Measurements from ENCODE around the gene TM9SF3. TPM values are rescaled to one million over a fixed set of nuclear protein-coding genes. Genes with fewer than 3 reads are reported as not detected.

The TM9SF3 gene
- total RNA-seq, 3 donors from 2014 or later = 188 to 241 (median 212) TPM

DNA sequence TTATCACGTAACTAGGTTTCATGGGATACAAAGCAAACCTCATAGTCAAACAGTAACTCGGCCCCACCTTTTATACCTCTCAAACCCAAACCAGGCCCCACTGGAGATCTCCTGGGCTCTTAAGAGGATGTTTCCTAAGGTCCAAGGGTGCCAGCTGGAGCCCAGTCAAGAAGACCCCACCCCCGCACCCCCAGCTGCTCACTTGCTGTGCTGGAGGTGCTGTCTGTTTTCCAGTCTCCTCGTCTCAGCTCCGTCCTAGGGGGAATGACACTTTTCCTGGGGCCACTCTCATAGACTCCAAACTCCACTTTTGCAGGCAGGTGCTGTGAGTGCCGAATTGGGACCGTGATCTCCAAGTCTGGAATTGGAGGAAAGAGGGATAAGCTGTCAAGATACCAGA lies 22.7 kb upstream of the TM9SF3 start:
- ATAC-seq (no peak), DNase-seq (no peak)
- Histone ChIP-seq H3K36me3 (ENCODE audit: low read depth) (no peaks in the 10 kb centered on the region), H3K4me1 (ENCODE audit: low read depth) (peaks cover 44% of the 10 kb centered on the region), H3K9me3 (no peaks in the 10 kb centered on the region), H3K4me3 (no peak overlapping the region)
- TF ChIP-seq, protein P1, sequence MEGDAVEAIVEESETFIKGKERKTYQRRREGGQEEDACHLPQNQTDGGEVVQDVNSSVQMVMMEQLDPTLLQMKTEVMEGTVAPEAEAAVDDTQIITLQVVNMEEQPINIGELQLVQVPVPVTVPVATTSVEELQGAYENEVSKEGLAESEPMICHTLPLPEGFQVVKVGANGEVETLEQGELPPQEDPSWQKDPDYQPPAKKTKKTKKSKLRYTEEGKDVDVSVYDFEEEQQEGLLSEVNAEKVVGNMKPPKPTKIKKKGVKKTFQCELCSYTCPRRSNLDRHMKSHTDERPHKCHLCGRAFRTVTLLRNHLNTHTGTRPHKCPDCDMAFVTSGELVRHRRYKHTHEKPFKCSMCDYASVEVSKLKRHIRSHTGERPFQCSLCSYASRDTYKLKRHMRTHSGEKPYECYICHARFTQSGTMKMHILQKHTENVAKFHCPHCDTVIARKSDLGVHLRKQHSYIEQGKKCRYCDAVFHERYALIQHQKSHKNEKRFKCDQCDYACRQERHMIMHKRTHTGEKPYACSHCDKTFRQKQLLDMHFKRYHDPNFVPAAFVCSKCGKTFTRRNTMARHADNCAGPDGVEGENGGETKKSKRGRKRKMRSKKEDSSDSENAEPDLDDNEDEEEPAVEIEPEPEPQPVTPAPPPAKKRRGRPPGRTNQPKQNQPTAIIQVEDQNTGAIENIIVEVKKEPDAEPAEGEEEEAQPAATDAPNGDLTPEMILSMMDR (IDR thresholded peaks at IDR 0.05) = no peak
- intact Hi-C loops (cut with DNase I, micrococcal nuclease) = no loop called here

DNA sequence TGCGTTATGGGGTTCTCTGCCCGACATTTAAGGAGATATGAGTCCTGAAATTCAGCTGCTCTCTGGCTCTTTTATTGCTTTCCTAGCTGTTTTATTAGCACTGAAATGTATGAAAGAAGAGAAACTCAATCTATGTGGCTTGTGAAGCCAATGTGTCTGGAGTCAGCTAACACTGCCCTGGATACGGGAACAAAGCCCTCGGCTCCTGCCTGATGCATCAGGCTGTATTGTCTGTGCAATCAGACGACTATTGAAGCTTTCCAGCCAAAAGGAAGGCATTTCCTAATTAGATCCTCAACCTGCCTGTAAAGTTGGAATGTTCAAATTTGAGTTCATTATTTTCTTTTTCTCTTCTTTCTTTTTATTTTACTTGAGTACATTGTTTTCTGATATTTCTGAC lies 22.0 kb upstream of the TM9SF3 start:
- ATAC-seq = no peak
- TF ChIP-seq, protein P1 (IDR thresholded peaks at IDR 0.05) = no peak
- no peaks in the 10 kb centered on the region for H3K9me3 ChIP-seq
- DNase-seq = no peak
- H3K4me3 ChIP-seq = no peak overlapping the region
- peaks cover 44% of the 10 kb centered on the region for H3K4me1 ChIP-seq (ENCODE audit: low read depth)
- intact Hi-C loops (cut with DNase I, micrococcal nuclease) = no loop called here
- H3K36me3 ChIP-seq (ENCODE audit: low read depth) = no peaks in the 10 kb centered on the region

DNA sequence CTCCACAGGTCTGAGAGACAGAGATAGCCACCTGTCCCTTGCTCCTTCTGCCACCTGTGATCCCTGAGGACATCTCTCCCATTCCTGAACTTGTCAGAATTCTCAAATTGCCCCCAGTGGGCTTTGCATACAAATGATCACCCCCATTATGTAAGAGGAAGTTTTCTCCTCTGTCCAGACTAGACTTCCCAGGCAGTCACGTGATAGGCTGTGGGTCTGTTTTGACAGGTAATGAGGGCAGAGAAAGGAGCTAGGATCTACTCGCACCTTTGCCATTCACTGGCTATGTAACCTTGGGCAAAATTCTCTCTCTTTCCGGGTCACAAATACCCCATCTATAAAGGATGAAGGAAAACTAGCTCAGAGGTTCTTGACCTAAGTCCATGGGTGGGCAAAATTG lies 21.4 kb upstream of the TM9SF3 start:
- peaks cover 39% of the 10 kb centered on the region for H3K4me1 ChIP-seq (ENCODE audit: low read depth)
- DNase-seq (no peak), ATAC-seq (no peak)
- H3K4me3 ChIP-seq = no peak overlapping the region
- intact Hi-C loops (cut with DNase I, micrococcal nuclease) = no loop called here
- H3K36me3 ChIP-seq (ENCODE audit: low read depth) = no peaks in the 10 kb centered on the region
- H3K9me3 ChIP-seq = no peaks in the 10 kb centered on the region
- TF ChIP-seq, protein P1 (IDR thresholded peaks at IDR 0.05) = no peak

DNA sequence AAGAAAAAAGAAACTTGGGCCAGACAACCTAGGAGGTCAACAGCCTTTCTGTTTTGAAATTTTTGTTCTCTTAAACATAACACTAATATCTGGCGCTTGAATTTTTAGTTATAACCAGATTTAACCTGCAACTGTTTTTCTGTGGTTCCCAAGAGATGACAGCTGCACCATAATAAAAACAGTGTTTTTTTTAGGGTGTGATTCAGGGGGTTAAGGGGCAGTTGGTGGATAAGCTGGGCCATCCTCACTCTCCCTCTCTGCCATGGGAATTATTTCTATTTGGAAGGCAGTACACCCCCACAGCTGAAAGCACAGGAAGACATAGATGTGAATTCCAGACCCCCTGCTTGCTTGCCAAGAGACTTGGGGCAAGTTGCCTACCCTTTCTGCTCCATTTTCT lies 20.1 kb upstream of the TM9SF3 start:
- no peak for DNase-seq
- Histone ChIP-seq H3K4me3 (no peak overlapping the region), H3K9me3 (no peaks in the 10 kb centered on the region), H3K4me1 (ENCODE audit: low read depth) (peaks cover 28% of the 10 kb centered on the region), H3K36me3 (ENCODE audit: low read depth) (no peaks in the 10 kb centered on the region)
- ATAC-seq = no peak
- intact Hi-C loops (cut with DNase I, micrococcal nuclease) = no loop called here
- TF ChIP-seq, protein P1 (IDR thresholded peaks at IDR 0.05) = no peak

DNA sequence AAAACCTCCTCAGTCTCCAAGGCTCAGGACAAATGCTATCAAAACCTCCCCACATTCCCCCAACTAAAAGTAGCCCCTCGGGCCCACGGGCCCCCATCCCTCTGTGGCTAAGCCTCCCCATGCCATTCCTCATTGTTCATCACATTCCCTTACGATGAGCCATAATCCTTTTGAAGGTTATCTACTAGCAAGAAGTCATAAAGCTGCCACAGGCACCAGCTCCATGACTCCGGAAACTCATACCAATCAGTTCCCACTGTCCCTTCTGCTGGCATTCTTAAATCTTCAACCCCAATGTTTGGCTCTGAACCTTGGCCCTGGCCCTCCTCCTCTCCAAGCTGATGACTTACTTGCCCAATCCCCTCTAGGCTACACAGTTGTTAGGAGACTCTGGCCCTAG lies 19.4 kb upstream of the TM9SF3 start:
- TF ChIP-seq, protein P1 (IDR thresholded peaks at IDR 0.05) = no peak
- Histone ChIP-seq H3K4me3 (no peak overlapping the region), H3K4me1 (ENCODE audit: low read depth) (peaks cover 21% of the 10 kb centered on the region), H3K36me3 (ENCODE audit: low read depth) (no peaks in the 10 kb centered on the region), H3K9me3 (no peaks in the 10 kb centered on the region)
- intact Hi-C loops (cut with DNase I, micrococcal nuclease) = no loop called here
- no peak for ATAC-seq
- DNase-seq = no peak

DNA sequence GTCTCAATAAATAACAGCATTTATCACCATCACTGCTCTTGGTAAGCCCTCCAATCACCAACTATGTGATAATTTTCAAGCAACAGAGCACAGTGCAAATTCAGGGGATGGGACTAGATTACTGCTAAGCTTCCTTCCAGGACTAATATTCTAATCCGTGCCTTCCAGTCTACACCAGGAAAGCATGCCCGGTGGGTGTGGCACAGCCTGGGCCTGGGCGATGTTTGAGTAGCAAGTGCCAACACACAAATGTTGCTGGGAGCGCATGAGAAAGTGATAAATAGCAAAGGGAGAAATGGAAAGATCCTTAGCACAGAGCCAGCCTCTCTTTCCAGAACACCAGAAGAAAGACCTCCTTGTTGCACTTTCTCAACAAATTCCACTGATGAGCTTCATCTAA lies 13.5 kb upstream of the TM9SF3 start:
- no peaks in the 10 kb centered on the region for H3K36me3 ChIP-seq (ENCODE audit: low read depth)
- H3K4me3 ChIP-seq = no peak overlapping the region
- peak; percentile 75 to 85 (median 76) for DNase-seq
- TF ChIP-seq, protein P1 (IDR thresholded peaks at IDR 0.05) = no peak
- no peaks in the 10 kb centered on the region for H3K9me3 ChIP-seq
- intact Hi-C loops (cut with DNase I, micrococcal nuclease) = no loop called here
- peak; percentile 82 for ATAC-seq
- peaks cover 11% of the 10 kb centered on the region for H3K4me1 ChIP-seq (ENCODE audit: low read depth)
